Measurements from ENCODE around the gene SGK2.

GRCh38 chr20:43528258-43528875 lies 30.5 kb upstream of the SGK2 start:
- TF ChIP-seq CTCF (IDR thresholded peaks at IDR 0.05) (no peak), POLR2A (IDR thresholded peaks at IDR 0.05) (no peak)
